ENCODE data around the gene ZDHHC7. TPM values are rescaled to one million over a fixed set of nuclear protein-coding genes. Genes with fewer than 3 reads are reported as not detected.

Gene ZDHHC7
- total RNA-seq, 1 donor from 2014 or later, result 59.2 TPM

- Mint-ChIP-seq H3K36me3 (ENCODE audit: low read depth, unreplicated experiment) (no peaks in the 10 kb centered on the region), H3K4me1 (ENCODE audit: low read depth, unreplicated experiment) (no peaks in the 10 kb centered on the region), H3K27me3 (ENCODE audit: low read depth, unreplicated experiment) (peaks cover 19% of the 10 kb centered on the region), H3K27ac (ENCODE audit: unreplicated experiment) (no peak overlapping the region), H3K9me3 (ENCODE audit: unreplicated experiment) (no peaks in the 10 kb centered on the region), H3K4me3 (ENCODE audit: unreplicated experiment) (no peak overlapping the region)
- Histone ChIP-seq H3K4me2 (ENCODE audit: low read length) (no peak overlapping the region), H3K36me3 (ENCODE audit: insufficient read depth, low read length) (no peaks in the 10 kb centered on the region), H3K9ac (ENCODE audit: low read length) (no peak overlapping the region), H4K20me1 (ENCODE audit: insufficient read depth, low read length) (no peaks in the 10 kb centered on the region), H3K9me3 (ENCODE audit: insufficient read depth, low read depth, low read length) (no peaks in the 10 kb centered on the region), H3K4me3 (ENCODE audit: insufficient read depth, low read depth, low read length) (no peak overlapping the region), H2AFZ (ENCODE audit: low read depth, low read length) (no peak overlapping the region), H3K4me1 (ENCODE audit: insufficient read depth, low read length) (no peaks in the 10 kb centered on the region), H3K27me3 (ENCODE audit: insufficient read depth, low read length) (peaks cover 5% of the 10 kb centered on the region), H3K79me2 (ENCODE audit: insufficient read depth, low read length) (no peaks in the 10 kb centered on the region), H3K27ac (ENCODE audit: low read depth, low read length) (no peak overlapping the region)
- TF ChIP-seq, protein P1, sequence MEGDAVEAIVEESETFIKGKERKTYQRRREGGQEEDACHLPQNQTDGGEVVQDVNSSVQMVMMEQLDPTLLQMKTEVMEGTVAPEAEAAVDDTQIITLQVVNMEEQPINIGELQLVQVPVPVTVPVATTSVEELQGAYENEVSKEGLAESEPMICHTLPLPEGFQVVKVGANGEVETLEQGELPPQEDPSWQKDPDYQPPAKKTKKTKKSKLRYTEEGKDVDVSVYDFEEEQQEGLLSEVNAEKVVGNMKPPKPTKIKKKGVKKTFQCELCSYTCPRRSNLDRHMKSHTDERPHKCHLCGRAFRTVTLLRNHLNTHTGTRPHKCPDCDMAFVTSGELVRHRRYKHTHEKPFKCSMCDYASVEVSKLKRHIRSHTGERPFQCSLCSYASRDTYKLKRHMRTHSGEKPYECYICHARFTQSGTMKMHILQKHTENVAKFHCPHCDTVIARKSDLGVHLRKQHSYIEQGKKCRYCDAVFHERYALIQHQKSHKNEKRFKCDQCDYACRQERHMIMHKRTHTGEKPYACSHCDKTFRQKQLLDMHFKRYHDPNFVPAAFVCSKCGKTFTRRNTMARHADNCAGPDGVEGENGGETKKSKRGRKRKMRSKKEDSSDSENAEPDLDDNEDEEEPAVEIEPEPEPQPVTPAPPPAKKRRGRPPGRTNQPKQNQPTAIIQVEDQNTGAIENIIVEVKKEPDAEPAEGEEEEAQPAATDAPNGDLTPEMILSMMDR (IDR thresholded peaks at IDR 0.05; ENCODE audit: insufficient read depth, low read depth, low read length), result no peak
- TF ChIP-seq EZH2 (IDR thresholded peaks at IDR 0.05; ENCODE audit: insufficient read depth, low read length), result no peak
- DNase-seq (ENCODE audit: low read depth) (no peak), FAIRE-seq (no peak)
Observed at GRCh38 chr16:85019659-85020245, 8.4 kb upstream of the ZDHHC7 start.

DNA sequence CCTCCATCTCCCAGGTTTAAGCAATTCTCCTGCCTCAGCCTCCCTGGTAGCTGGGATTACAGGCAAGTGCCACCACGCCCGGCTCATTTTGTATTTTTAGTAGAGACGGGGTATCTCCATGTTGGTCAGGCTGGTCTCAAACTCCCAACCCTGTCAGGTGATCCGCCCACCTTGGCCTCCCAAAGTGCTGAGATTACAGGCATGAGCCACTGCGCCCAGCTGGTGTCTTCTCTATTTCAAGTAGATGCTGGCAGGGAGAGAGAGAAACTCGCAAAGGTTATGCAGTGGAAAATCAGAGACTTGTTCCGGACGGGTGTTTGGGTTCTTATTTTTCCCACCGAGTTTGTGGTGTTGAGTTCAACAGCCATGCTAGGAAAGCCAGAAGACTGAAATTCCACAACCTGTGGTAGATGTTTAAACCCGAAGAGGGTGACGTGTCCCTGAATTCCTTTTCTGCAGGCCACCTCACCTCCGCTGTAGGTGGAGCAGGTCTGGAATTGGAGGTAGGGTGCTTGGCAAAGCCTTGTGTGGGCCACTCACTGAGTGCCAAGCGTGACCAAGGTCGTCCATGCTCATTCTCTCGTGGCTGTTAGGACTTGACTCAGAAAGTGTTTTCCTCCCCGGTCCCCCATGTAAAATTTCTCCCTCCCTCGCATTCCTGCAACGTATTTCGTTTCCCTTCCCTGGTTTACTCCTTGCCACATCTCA is 7.3 kb upstream of the ZDHHC7 start:
- H3K9me3 ChIP-seq (ENCODE audit: insufficient read depth, low read depth, low read length), result no peaks in the 10 kb centered on the region
- FAIRE-seq (no peak), DNase-seq (ENCODE audit: low read depth) (no peak)

More for the DNA sequence above, 7.3 kb upstream of the ZDHHC7 start:
- no peaks in the 10 kb centered on the region for H3K4me1 Mint-ChIP-seq (ENCODE audit: low read depth, unreplicated experiment)
- Histone ChIP-seq H3K36me3 (ENCODE audit: insufficient read depth, low read length) (no peaks in the 10 kb centered on the region), H3K27ac (ENCODE audit: low read depth, low read length) (no peak overlapping the region), H3K4me3 (ENCODE audit: insufficient read depth, low read depth, low read length) (no peak overlapping the region), H4K20me1 (ENCODE audit: insufficient read depth, low read length) (no peaks in the 10 kb centered on the region), H3K4me2 (ENCODE audit: low read length) (no peak overlapping the region), H3K27me3 (ENCODE audit: insufficient read depth, low read length) (peaks cover 5% of the 10 kb centered on the region), H3K4me1 (ENCODE audit: insufficient read depth, low read length) (no peaks in the 10 kb centered on the region), H3K9ac (ENCODE audit: low read length) (no peak overlapping the region), H3K79me2 (ENCODE audit: insufficient read depth, low read length) (no peaks in the 10 kb centered on the region), H2AFZ (ENCODE audit: low read depth, low read length) (no peak overlapping the region)
- H3K36me3 Mint-ChIP-seq (ENCODE audit: low read depth, unreplicated experiment), result no peaks in the 10 kb centered on the region
- peaks cover 19% of the 10 kb centered on the region for H3K27me3 Mint-ChIP-seq (ENCODE audit: low read depth, unreplicated experiment)
- TF ChIP-seq, protein P1 (IDR thresholded peaks at IDR 0.05; ENCODE audit: insufficient read depth, low read depth, low read length), result no peak
- no peak for TF ChIP-seq EZH2 (IDR thresholded peaks at IDR 0.05; ENCODE audit: insufficient read depth, low read length)
- H3K9me3 Mint-ChIP-seq (ENCODE audit: unreplicated experiment), result no peaks in the 10 kb centered on the region
- H3K27ac Mint-ChIP-seq (ENCODE audit: unreplicated experiment), result no peak overlapping the region
- no peak overlapping the region for H3K4me3 Mint-ChIP-seq (ENCODE audit: unreplicated experiment)

Measured in astrocyte (in vitro differentiated cells and primary cell).